ENCODE data around the gene USP10. TPM values are rescaled to one million over a fixed set of nuclear protein-coding genes. Genes with fewer than 3 reads are reported as not detected.
A peak's percentile ranks its signal among the peaks of the same experiment; 100 is the strongest.
"Not testable (repeated sequence)": the region's sequence is repeated elsewhere in the genome, so short reads cannot be mapped to it uniquely, and the experiment has no call there.

The USP10 gene
- polyA plus RNA-seq, 2 donors = 17.1 to 25.9 TPM

- 22 to 25% methylated on average over 8 to 9 of the region's 9 CpGs for WGBS, 2 donors
- Histone ChIP-seq H3K27me3 (ENCODE audit: control insufficient read depth in 1 of 2, insufficient read depth in 2 of 2, low read length in 2 of 2) (no peaks in the 10 kb centered on the region), H3K4me1 (ENCODE audit: control insufficient read depth in 2 of 2, insufficient read depth in 2 of 2, low read length in 1 of 2) (peaks cover 0 to 4% of the 10 kb centered on the region in 2 donors), H3K27ac (ENCODE audit: low read depth in 2 of 2, low read length in 1 of 2) (no peak overlapping the region), H3K4me3 (ENCODE audit: low read depth in 1 of 2, low read length in 2 of 2) (no peak overlapping the region), H3K9me3 (ENCODE audit: control insufficient read depth in 2 of 2, insufficient read depth in 1 of 2, low read depth in 1 of 2, low read length in 1 of 2) (no peaks in the 10 kb centered on the region), H3K36me3 (ENCODE audit: control insufficient read depth in 2 of 2, insufficient read depth in 2 of 2, low read length in 1 of 2) (no peaks in the 10 kb centered on the region)
Observed at GRCh38 chr16:84730406-84731106, 30.8 kb downstream of the USP10 start.

GRCh38 chr16:84732332-84732673 is 32.5 kb downstream of the USP10 start:
- WGBS, 2 donors = 86 to 91% methylated on average over 13 of the region's 13 CpGs
- peak overlapping the region; percentile 80 to 85 for H3K27ac ChIP-seq (ENCODE audit: low read depth in 2 of 2, low read length in 1 of 2)
- H3K9me3 ChIP-seq (ENCODE audit: control insufficient read depth in 2 of 2, insufficient read depth in 1 of 2, low read depth in 1 of 2, low read length in 1 of 2); H3K4me3 ChIP-seq (ENCODE audit: low read depth in 1 of 2, low read length in 2 of 2); H3K27me3 ChIP-seq (ENCODE audit: control insufficient read depth in 1 of 2, insufficient read depth in 2 of 2, low read length in 2 of 2); H3K36me3 ChIP-seq (ENCODE audit: control insufficient read depth in 2 of 2, insufficient read depth in 2 of 2, low read length in 1 of 2); H3K4me1 ChIP-seq (ENCODE audit: control insufficient read depth in 2 of 2, insufficient read depth in 2 of 2, low read length in 1 of 2): not testable (repeated sequence)

- Histone ChIP-seq H3K4me1 (ENCODE audit: control insufficient read depth in 2 of 2, insufficient read depth in 2 of 2, low read length in 1 of 2) (peaks cover 2 to 9% of the 10 kb centered on the region in 2 donors), H3K36me3 (ENCODE audit: control insufficient read depth in 2 of 2, insufficient read depth in 2 of 2, low read length in 1 of 2) (peaks cover 0 to 2% of the 10 kb centered on the region in 2 donors), H3K9me3 (ENCODE audit: control insufficient read depth in 2 of 2, insufficient read depth in 1 of 2, low read depth in 1 of 2, low read length in 1 of 2) (no peaks in the 10 kb centered on the region), H3K27ac (ENCODE audit: low read depth in 2 of 2, low read length in 1 of 2) (peak overlapping the region; percentile 80 to 85), H3K4me3 (ENCODE audit: low read depth in 1 of 2, low read length in 2 of 2) (no peak overlapping the region), H3K27me3 (ENCODE audit: control insufficient read depth in 1 of 2, insufficient read depth in 2 of 2, low read length in 2 of 2) (no peaks in the 10 kb centered on the region)
- WGBS, 2 donors = 54 to 58% methylated on average over 9 of the region's 9 CpGs
Observed at GRCh38 chr16:84732674-84733352, 33.0 kb downstream of the USP10 start.

DNA sequence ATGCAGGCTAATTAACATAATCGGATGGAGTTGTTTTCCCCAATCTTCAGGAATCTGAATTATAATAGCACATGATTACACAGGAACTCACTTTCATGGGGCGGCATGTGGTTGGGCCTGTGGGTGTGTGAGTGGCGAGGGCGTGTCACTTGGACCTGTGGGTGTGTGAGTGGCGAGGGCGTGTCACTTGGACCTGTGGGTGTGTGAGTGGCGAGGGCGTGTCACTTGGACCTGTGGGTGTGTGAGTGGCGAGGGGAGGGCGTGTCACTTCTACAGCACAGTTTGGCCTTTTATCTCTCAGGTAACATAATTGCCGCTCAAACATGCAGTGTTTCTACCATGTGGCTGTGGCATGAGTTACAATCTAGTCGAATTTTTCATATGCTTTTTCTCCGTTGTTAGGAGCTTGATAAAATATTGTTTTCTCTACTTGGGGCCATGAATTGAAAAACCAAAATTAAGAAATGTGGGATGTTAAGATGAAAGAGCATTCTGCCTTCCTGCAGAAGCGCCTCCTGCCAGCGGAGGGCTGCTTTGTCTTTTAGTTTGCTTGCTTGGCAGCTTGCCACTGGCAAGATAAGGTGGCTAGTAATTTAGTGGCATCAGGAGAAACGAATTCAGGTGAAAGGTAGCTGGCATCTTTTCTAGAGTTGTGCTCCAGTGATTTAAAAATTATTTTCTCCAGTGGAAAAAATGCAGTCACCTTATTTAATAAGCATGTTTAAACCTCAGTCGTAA is 36.2 kb downstream of the USP10 start:
- Histone ChIP-seq H3K27ac (ENCODE audit: low read depth in 2 of 2, low read length in 1 of 2) (peak overlapping the region; percentile 50 to 87), H3K27me3 (ENCODE audit: control insufficient read depth in 1 of 2, insufficient read depth in 2 of 2, low read length in 2 of 2) (no peaks in the 10 kb centered on the region), H3K4me3 (ENCODE audit: low read depth in 1 of 2, low read length in 2 of 2) (no peak overlapping the region), H3K36me3 (ENCODE audit: control insufficient read depth in 2 of 2, insufficient read depth in 2 of 2, low read length in 1 of 2) (peaks cover 0 to 2% of the 10 kb centered on the region in 2 donors), H3K4me1 (ENCODE audit: control insufficient read depth in 2 of 2, insufficient read depth in 2 of 2, low read length in 1 of 2) (peaks cover 2 to 12% of the 10 kb centered on the region in 2 donors), H3K9me3 (ENCODE audit: control insufficient read depth in 2 of 2, insufficient read depth in 1 of 2, low read depth in 1 of 2, low read length in 1 of 2) (no peaks in the 10 kb centered on the region)
- 37 to 44% methylated on average over 17 of the region's 17 CpGs for WGBS, 2 donors

GRCh38 chr16:84737192-84738011 is 37.6 kb downstream of the USP10 start:
- Histone ChIP-seq H3K4me1 (ENCODE audit: control insufficient read depth in 2 of 2, insufficient read depth in 2 of 2, low read length in 1 of 2) (peaks cover 5 to 11% of the 10 kb centered on the region in 2 donors), H3K9me3 (ENCODE audit: control insufficient read depth in 2 of 2, insufficient read depth in 1 of 2, low read depth in 1 of 2, low read length in 1 of 2) (no peaks in the 10 kb centered on the region), H3K4me3 (ENCODE audit: low read depth in 1 of 2, low read length in 2 of 2) (no peak overlapping the region), H3K27ac (ENCODE audit: low read depth in 2 of 2, low read length in 1 of 2) (peak overlapping the region; percentile 52 to 83), H3K27me3 (ENCODE audit: control insufficient read depth in 1 of 2, insufficient read depth in 2 of 2, low read length in 2 of 2) (no peaks in the 10 kb centered on the region), H3K36me3 (ENCODE audit: control insufficient read depth in 2 of 2, insufficient read depth in 2 of 2, low read length in 1 of 2) (peaks cover 0 to 4% of the 10 kb centered on the region in 2 donors)
- WGBS, 2 donors = 50 to 65% methylated on average over 12 of the region's 12 CpGs

DNA sequence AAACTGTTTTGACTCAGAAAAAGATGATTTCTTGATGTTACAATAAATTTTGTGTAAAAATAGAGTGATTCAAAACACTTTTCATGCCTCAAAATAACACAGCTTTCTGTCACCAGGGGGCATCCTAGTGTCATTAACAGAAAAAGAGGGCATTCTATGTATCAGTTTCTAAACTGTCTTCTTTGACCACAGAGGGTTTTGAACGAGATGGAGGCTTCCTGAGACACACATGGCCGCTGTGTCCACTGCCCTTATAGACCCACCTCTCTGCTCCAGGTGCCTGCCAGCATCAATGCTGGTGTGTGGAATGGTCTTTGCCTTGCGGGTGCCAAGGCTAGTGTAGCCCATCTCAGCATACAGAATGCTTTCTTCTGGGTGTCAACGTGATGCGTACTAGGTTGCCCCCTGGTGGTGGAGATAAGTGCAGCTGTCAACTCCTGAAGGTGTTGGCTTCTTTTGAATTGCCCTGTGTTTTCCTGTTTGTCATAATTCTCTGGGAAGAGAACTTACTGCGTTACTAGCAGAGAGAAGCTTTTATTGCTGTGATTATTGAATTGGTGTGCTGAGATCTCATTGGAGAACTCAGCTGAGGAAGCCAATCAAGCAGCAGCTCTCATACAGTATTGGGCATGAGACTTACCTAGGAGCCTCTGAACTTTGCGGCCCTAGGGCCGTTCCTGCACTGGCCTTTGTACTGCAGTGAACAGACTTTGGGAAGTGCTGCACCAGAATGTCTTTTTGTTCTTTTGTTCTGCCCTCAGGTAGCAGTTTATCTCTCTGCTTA is 38.6 kb downstream of the USP10 start:
- Histone ChIP-seq H3K4me3 (ENCODE audit: low read depth in 1 of 2, low read length in 2 of 2) (peak overlapping the region in 1 of 2 donors; percentile 3), H3K4me1 (ENCODE audit: control insufficient read depth in 2 of 2, insufficient read depth in 2 of 2, low read length in 1 of 2) (peaks cover 5 to 9% of the 10 kb centered on the region in 2 donors), H3K27ac (ENCODE audit: low read depth in 2 of 2, low read length in 1 of 2) (peak overlapping the region; percentile 22 to 85), H3K9me3 (ENCODE audit: control insufficient read depth in 2 of 2, insufficient read depth in 1 of 2, low read depth in 1 of 2, low read length in 1 of 2) (no peaks in the 10 kb centered on the region), H3K36me3 (ENCODE audit: control insufficient read depth in 2 of 2, insufficient read depth in 2 of 2, low read length in 1 of 2) (peaks cover 0 to 5% of the 10 kb centered on the region in 2 donors), H3K27me3 (ENCODE audit: control insufficient read depth in 1 of 2, insufficient read depth in 2 of 2, low read length in 2 of 2) (no peaks in the 10 kb centered on the region)
- WGBS, 2 donors = 33 to 34% methylated on average over 8 of the region's 8 CpGs

GRCh38 chr16:84739349-84740124 is 39.7 kb downstream of the USP10 start:
- Histone ChIP-seq H3K9me3 (ENCODE audit: control insufficient read depth in 2 of 2, insufficient read depth in 1 of 2, low read depth in 1 of 2, low read length in 1 of 2) (no peaks in the 10 kb centered on the region), H3K4me1 (ENCODE audit: control insufficient read depth in 2 of 2, insufficient read depth in 2 of 2, low read length in 1 of 2) (peaks cover 5 to 9% of the 10 kb centered on the region in 2 donors), H3K4me3 (ENCODE audit: low read depth in 1 of 2, low read length in 2 of 2) (no peak overlapping the region), H3K36me3 (ENCODE audit: control insufficient read depth in 2 of 2, insufficient read depth in 2 of 2, low read length in 1 of 2) (peaks cover 0 to 5% of the 10 kb centered on the region in 2 donors), H3K27me3 (ENCODE audit: control insufficient read depth in 1 of 2, insufficient read depth in 2 of 2, low read length in 2 of 2) (no peaks in the 10 kb centered on the region), H3K27ac (ENCODE audit: low read depth in 2 of 2, low read length in 1 of 2) (no peak overlapping the region)
- 73 to 80% methylated on average over 7 of the region's 7 CpGs for WGBS, 2 donors

- Histone ChIP-seq H3K27ac (ENCODE audit: low read depth in 2 of 2, low read length in 1 of 2) (no peak overlapping the region), H3K4me1 (ENCODE audit: control insufficient read depth in 2 of 2, insufficient read depth in 2 of 2, low read length in 1 of 2) (peaks cover 5 to 9% of the 10 kb centered on the region in 2 donors), H3K27me3 (ENCODE audit: control insufficient read depth in 1 of 2, insufficient read depth in 2 of 2, low read length in 2 of 2) (no peaks in the 10 kb centered on the region), H3K4me3 (ENCODE audit: low read depth in 1 of 2, low read length in 2 of 2) (no peak overlapping the region), H3K9me3 (ENCODE audit: control insufficient read depth in 2 of 2, insufficient read depth in 1 of 2, low read depth in 1 of 2, low read length in 1 of 2) (no peaks in the 10 kb centered on the region), H3K36me3 (ENCODE audit: control insufficient read depth in 2 of 2, insufficient read depth in 2 of 2, low read length in 1 of 2) (peaks cover 0 to 5% of the 10 kb centered on the region in 2 donors)
- WGBS, 2 donors = 61 to 69% methylated on average over 5 of the region's 5 CpGs
Observed at GRCh38 chr16:84740596-84741116, 40.9 kb downstream of the USP10 start.

All from esophagus (tissue), 2 donors.